HL-60 (cell line): Measurements from ENCODE around the gene RNASEH2A.

Experiments
- CTCF ChIP-seq: IDR thresholded peaks from one replicate; pipeline ENCODE4 v1.5.1; 2011; ENCODE audit warnings: low read length, control low read depth, inconsistent platforms; ENCODE audit not compliant: insufficient read depth
- POLR2AphosphoS5 ChIP-seq: IDR thresholded peaks from 2 replicates; pipeline ENCODE4 v1.6.1; 2012; ENCODE audit warnings: low read depth
- REST ChIP-seq: IDR thresholded peaks from 2 replicates; pipeline ENCODE4 v1.6.1; 2012; ENCODE audit warnings: low read depth; ENCODE audit not compliant: insufficient replicate concordance

- TF ChIP-seq CTCF, result no peak
- TF ChIP-seq POLR2AphosphoS5, result no peak
- TF ChIP-seq REST, result no peak
Observed at GRCh38 chr19:12794196-12794941, 12.0 kb upstream of the RNASEH2A start.
